ELR (cell line): Measurements from ENCODE around the gene TAF8.
"Not testable (repeated sequence)": the region's sequence is repeated elsewhere in the genome, so short reads cannot be mapped to it uniquely, and the experiment has no call there.

Experiments used
- DNase-seq: peaks from one replicate; pipeline ENCODE4 v3.0.0-alpha.2; 2015; ENCODE audit warnings: low read depth

The TAF8 gene, protein sequence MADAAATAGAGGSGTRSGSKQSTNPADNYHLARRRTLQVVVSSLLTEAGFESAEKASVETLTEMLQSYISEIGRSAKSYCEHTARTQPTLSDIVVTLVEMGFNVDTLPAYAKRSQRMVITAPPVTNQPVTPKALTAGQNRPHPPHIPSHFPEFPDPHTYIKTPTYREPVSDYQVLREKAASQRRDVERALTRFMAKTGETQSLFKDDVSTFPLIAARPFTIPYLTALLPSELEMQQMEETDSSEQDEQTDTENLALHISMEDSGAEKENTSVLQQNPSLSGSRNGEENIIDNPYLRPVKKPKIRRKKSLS

DNA sequence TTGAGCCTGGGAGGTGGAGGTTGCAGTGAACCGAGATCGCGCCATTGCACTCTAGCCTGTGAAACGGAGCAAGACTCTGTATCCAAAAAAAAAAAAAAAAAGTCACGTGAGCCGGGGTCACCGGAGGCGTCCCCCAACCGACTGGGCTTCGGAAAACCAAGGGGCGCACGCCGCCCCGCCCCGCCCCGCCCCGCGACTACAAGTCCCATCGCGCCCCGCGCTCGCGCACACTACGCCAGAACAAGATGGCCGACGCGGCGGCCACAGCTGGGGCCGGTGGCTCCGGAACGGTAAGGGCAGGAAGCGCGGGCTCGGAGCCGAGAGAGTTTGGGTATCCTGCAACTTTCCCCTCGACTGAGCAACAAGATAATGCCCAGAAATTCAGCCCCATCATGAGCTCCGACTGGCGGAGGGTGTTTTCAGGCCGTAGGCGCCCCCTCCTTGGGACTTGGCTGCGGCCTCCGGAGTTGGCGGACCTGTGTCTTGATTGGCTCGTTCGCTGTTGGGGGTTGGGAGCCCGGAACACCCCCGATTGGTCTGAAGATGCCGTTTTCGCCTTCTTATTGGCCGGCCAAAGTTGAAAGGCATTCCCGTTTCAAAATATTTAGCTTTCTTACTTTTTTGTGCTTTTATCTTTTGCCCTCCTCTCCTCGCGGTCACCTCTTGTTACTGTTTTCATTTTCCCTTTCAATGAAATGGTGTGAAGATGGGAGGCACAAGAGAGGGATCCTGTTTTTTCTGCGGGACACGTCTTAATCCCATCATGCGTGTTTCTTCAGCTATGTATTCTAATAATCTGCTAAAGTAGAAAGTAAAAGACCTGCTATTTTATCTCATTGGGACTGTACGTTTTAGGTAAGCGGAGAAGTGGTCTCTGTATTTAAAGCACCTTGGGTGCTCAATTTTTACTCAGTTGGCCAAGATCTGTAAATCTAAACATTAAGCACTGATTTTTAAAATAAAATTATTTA is at the start of gene TAF8:
TAF8 (plus strand) TSS at position 228 of the 971 bp plus-strand sequence; CDS start at position 246, 18 bp downstream.
- peak; percentile 95 for DNase-seq

DNA sequence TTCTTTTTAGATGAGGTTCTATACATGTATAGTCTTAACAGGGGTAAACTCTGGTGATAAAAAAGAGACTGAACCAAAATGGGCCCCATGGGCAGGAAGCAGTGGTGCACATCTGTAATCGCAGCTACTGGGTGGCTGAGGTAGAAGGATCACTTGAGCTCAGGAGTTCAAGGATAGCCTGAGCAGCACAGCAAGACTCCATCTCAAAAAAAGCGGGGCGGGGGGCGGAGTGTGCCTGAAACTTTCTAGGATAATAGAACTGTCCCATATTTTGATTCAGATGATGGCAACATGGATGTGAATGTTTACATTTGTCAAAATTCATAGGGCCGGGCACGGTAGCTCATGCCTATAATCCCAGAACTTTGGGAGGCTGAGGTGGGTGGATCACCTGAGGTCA is 48.8 kb upstream of the TAF8 start:
- no peak for DNase-seq

DNA sequence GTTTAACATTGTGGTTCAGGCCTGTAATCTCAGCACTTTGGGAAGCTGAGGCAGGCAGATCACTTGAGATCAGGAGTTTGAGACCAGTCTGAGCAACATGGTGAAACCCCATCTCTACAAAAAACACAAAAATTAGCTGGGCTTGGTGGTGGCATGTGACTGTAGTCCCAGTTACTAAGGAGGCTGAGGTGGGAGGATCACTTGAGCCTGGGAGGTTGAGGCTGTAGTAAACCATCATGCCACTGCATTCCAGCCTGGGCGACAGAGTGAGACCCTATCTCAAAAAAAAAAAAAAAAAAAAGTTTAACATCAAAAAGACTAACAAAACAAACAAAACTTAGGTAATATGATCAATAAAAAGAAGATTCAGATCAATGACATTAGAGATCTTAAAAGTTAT is 46.7 kb upstream of the TAF8 start:
- DNase-seq, result not testable (repeated sequence)

DNA sequence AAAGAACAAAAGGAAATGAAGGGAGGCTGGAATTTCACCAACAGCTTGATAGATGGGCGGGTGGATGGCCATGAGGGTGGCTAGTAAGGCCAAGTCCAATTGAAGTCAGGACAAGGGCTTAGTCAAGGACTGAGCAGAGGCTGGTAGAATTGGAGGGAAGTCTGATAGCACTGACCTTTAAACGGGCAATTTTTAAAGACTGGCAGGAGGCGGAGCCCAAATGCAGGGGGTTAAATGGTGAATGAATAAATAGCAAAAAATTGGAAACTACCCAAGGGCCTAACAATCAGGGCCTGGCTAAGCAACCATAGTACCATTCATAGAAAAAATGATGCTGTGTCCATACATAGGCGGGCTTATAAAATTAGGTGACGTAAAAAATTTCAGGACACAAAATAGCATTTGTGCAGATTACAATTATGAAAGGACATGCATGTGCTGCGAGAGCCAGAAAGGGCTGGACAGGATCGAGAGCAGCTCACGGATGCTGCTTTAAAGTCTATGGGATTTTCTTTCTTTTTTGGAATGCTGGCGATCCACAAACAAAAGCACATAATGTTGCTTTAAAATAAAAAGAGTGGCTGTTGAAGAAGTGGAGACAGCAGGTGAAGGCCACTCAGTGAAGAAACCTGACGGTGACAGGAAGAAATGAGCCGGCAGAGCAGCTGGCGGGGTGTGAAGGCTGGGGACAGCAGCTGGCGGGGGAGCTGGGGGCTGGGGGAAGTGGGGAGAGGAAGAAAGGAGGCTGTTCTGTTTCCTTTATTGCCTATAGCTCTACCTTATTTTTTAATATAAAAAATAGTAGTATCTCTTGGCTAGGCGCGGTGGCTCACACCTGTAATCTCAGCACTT is 42.8 kb upstream of the TAF8 start:
- DNase-seq, result no peak

DNA sequence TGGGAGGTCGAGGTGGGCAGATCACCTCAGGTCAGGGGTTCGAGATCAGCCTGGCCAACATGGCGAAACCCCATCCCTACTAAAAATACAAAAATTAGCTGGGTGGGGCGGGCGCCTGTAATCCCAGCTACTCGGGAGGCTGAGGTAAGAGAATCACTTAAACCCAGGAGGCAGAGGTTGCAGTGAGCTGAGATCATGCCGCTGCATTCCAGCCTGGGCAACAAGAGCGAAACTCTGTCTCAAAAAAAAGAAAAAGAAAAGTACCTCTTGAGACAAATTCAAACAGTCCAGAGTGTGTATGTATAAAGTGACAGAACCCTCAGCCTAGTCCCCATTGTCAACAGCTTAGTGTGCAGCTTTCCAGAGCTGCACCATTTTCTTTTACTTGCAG is 42.2 kb upstream of the TAF8 start:
- DNase-seq, result not testable (repeated sequence)

DNA sequence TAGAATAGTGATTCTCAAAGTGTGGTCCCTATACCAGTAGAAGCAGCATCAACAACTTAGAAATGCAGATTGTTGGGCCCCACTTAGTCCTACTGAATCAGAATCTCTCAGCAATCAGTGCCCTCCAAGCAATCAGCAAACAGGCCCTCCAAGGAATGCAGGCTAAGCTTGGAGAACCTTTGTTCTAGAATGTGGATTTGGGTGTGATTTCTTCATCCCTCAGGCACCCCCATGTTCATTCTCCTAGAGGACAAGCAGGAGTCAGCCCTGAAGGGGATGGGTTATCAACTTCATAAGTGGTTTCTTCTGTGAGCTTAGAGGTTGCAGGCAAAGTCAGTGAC is 40.5 kb upstream of the TAF8 start:
- no peak for DNase-seq

DNA sequence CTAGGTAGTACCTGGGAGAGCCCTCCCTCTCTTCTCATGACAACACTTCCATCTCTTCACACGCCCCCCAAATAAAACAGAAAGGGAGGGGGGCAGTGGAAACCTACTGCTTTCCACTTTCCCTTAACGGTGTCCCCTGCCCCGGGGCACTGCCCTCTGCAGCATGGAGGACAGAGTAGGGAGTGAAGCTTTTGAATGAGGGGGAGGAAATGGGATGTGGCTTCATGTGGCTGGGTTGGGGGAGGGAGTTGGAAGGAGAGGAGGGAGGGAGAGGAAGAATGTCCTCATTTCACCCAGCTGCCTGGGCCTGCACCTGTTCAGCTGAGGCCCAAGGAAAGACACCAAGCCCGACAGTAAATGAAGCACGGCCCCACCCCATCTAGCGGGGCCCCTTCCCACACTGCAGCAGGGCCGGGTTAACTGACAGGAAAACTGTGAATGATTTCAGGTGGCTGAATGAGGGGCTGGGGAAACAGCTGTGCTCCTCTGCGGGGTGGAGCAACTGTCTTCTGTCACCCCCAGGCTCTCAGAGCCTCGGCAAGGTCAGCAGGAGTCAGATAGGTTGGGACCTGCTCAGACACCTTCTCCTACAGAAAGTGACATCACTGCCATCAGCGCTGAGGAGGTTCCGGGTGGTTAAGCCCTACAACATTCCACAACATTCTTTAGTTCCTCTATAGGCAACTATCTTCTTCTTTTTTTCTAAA is 40.0 kb upstream of the TAF8 start:
- DNase-seq, result no peak

DNA sequence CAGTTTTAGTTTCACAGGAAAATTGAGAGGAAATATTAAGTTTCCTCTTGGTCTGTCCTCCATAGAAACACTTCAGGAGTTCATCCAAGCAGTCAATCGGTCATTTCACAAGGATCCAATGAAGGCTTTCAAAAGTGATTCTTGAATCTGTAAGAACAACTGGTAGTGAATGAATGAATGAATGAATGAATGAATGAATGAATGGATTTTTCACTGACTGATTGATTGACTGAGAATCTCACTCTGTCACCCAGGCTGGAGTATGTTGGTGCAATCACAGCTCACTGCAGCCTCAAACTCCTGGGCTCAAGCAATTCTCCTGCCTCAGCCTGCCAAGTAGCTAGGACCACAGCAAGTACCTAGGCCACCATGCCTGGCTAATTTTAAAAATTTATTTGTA is 39.4 kb upstream of the TAF8 start:
- DNase-seq, result no peak

DNA sequence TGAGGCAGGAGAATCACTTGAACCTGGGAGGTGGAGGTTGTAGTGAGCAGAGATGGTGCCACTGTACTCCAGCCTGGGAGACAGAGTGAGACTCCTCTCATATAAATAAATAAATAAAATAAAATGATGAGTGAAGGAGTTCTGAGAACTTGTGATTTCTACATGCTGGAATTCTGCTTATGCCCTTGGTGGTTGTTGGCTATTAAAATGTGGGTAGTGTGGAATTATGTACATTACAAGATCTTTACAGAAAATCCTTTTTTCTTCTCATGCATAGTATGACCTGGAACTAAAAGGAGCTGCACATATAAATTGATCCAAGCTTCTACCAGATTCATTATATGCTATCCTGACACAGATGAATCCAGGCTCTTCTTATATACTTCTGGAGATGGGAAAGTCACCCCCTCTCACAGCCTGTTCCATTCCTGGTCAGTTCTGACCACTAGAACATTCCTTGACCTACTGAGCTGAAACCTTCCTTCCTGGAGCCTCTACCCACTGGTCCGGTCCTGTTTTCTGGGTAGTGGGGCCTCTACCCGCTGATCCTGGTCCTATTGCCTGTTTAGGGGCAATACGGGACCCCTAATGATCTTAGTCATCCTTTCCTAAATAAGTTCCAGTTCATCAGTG is 37.7 kb upstream of the TAF8 start:
- DNase-seq, result no peak

DNA sequence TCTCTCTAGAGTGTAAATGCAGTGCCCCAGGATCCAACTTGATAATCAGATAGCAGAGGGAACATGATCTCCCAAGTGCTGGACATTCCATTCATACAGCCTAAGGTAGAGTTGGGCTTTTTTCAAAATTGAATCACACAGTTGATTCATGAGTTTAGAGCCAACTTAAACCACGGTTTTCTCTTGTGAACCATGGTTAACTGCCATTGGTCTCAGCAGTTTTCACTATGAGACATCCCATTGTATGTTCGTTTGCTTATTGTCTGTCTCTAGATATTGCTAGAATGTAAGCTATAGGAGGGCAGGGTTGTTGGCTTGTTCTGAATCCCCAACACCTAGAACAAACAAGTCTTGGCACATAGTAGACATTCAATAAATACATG is 37.2 kb upstream of the TAF8 start:
- DNase-seq, result peak; percentile 44

DNA sequence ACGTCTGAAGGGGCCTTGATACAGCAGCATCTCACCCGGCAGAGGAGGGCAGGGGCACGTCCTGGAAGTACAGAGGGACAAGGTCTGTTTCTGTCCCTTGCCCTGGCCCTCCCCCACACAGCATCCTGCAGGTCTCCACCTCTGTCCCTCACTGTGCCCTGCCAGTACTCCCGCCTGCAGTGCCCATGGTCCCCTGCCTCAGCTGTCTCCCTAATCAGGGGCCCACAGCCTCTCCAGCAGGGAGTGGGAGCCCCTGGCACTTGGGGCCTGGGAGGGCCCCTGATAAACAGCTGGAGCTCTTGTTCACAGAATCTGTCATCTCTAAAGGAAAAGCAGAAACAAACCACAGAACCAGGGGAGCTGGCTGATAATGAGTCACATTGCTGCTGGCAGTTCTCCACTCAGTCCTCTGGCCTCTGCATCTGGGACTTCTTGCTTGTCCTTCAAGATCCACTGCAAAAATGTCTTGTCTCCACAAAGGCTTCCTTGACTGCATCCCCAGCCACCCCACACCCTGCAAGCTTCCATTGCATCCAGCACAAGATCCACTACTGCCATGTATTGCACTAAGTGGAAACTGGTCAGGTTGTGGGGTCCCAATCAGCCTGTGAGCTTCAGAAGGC is 33.2 kb upstream of the TAF8 start:
- DNase-seq, result peak; percentile 82

DNA sequence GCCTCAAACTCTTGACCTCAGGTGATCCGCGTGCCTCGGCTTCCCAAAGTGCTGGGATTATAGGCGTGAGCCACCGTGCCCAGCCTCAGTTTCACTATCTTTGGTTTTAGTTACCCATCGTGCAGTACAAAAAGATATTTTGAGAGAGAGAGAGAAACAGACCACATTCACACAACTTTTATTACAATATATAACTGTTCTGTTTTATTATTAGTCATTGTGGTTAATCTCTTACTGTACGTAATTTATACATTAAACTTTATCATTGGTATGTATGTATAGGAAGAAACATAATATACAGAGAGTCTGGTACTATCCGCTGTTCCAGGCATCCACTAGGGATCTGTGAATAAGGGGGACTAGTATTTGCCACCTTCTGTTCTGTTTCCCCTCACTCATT is 29.4 kb upstream of the TAF8 start:
- no peak for DNase-seq

DNA sequence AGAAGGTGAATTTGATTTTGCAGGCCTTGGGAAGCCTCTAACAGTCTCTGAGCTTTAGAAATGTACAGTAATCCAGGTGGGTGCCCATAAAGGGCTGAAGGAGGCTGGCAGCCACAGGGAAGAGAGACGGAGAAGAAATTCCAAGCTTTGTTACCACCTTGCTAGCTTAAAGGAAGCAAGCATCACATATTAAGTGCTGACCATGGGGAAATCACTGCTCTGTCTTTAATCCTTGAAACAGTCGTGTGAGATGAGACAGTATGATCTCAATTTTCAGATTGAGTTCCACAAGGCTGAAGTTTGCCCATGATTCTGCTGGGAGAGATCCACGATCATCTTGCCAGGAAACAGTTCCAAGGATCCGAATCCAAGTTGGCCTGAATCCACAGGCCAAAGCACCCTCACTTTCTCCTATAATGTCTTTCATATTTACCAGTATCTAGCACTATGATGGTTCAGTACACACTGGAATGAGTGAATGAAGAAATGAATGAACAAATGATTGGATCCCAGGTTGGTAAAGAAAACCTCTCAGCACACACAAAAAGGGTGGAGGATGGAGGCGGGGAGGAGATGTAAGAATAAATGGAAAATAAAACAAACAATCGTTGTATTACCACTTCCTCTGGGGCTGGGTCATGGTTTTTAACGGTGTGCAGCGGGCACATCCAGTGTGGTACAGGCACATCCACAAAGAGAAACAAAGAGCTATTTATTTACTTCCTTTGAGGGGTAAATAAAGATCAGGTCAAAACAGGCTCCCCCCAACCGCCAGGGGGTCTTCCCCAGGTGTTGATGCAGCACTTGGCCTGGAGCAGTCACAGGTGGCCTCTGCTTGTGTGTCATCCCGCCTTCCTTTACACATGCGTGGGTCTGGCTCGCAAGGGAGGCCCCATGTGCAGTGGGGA is 28.2 kb upstream of the TAF8 start:
- DNase-seq, result no peak

DNA sequence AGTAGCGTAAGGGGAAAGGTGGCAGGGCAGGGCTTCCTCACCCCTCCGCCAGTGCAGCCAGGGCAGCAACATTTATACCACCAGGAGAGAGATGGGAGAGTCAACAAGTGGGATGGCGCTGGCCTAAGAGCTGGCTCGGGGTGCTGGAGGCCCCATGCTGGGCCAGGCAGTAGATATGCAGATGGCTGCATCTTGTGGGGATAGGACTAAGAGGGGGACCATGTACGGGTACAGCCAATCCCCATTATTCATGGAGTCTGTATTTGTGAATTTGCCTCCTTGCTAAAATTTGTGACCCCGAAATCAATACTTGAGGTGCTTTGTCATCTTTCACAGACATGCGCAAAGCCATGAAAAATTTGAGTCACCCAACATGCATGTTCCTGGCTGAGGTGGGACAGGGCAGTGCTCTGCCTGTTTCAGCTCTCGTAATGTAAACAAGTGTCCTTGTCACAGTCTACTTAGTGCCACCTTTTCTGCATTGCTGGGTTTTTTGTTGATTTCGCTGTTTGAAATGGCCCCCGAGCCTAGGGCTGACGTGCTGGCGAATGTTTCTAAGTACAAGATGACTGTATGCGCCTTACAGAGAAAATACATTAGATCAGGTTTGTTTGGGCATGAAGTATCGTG is 27.5 kb upstream of the TAF8 start:
- DNase-seq, result no peak

DNA sequence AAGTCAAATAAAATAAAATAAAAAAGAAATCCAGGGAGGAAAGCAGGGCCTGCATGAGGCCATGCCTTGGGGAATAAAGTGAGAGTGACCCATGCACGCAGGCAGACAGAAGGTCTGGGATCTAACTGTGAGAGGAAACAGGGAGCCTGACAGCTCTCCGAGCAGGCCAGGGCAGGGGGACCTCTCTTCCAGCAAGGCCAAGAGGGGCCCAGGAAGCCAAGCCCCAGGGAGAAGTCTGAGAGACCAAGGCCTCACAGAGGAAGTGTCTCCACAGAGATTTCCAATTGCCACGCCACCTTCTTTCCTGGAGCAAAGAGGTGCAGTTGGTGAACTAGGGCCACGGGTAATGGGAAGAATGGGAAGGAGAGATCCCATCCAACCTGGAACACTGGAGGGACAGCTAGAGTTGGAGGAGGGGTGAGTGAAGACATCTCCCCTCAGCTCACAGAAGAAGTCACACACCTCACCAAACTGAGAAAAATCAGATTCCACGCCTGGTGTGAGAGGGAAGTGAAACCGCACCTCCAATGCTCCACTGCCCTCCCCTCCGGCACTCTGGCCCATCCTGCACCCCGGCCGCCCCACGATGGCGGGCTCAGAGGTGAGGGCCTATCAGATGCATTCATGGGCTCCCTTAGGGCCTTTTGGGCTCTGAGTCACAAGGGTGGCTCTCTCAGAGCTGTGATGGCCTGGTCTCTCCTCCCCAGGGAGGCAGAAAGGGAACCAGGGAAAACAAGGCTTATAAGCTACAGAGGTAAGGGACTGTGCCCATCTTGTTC is 25.1 kb upstream of the TAF8 start:
- DNase-seq, result no peak

DNA sequence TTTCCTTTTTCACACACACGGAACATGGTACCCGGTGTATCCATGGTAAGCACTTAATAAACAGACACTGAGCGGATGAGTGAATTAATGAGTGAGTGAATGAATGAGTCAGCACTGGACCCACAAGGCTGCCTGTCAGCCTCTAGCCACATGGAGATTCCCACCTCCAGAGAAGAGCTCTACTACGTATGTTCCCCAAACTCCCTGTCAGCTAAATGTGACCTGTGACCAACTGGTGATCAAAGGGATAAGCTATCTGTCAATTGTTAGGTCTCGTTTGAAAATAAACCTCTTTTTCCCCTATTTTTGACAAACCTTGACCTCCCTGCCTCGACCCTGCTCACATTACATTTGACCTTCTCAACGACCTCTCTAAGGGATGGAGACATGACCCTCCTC is 24.5 kb upstream of the TAF8 start:
- no peak for DNase-seq

DNA sequence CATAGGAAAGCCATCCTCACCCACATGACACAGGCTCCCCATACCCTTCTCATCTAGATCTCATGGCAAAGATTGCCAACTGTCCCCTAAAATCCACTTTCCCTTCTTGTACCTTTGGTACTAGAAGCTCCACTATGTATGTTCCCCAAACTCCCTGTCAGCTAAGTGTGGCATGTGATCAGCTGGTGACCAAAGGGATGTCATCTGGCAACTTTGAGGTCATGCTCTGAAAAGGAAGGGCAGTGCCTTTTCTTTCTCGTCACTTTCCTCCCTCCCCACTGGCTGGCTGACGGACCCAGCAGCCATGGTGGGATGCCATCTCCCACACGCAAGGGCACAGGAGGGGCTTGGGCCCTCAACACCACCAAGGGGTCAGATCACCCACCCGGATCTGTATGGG is 23.8 kb upstream of the TAF8 start:
- DNase-seq, result no peak

DNA sequence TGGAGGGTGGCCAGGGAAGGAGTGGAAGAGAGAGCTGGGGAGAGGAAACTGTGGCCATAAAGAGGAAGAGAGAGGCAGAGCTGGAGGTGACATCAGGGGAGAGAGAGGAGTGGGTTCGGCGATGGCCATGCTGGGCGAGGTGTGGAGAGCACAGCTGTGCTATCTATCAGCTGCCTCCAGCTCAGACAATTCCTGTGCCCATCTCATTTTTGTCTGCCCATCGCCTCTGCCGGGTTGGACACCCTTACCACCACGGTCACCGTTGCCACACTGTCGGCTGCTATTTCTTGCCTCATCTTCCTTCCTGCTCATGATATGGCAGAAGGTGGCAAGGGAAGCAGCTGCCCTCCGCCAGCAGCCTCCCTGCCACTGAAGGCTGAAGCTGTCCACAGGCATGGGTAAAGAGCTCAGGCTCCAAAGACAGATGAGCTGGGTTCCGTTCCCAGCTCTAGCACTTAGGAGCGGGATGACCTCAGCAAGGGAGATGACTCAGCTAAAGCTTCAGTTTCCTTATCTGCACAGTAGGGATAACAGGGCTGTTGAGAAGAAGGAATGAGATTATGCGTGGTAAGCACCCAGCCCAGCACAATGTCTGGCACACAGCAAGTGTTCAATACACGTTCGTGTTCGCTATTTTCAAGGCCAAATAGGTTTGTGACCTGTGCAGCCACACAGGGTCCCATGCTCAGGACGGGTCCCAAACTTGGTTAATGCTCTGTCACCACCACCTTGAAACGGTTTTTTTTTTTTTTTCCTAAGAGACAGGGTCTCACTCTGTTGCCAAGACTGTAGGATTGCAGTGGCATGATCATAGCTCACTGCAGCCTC is 21.9 kb upstream of the TAF8 start:
- peak; percentile 90 for DNase-seq
